Cardiac septum (tissue), 1 donor: ENCODE measurements around the gene DGKZ. TPM values are rescaled to one million over a fixed set of nuclear protein-coding genes. Genes with fewer than 3 reads are reported as not detected.

ENCODE experiments used
- DNase-seq: peaks from one replicate; pipeline ENCODE4 v3.0.0-alpha.2; 2020; ENCODE audit warnings: low spot score
- intact Hi-C: fragments of 100-400 bp; cut with DNase I; formaldehyde crosslinking; loops from one replicate; pipeline ENCODE4 v1.14.0; 2022
- total RNA-seq: library from RNA; stranded (reverse); fragmentation: NEBNext Ultra II Directional; extraction: Animal tissue kit (Norgen Biotek cat#: 25700); gene quantifications from one replicate; pipeline ENCODE4 v1.2.1, GENCODE V29; 2021
- donor health status: DM: no; HTN: no; CAD: no.

The DGKZ gene
- total RNA-seq, 1 donor from 2014 or later: 66.8 TPM

- intact Hi-C loops: no loop called here
- DNase-seq: no peak
These were observed 7.4 kb upstream of the DGKZ start for GRCh38 chr11:46339816-46340215.

- no peak for DNase-seq
- intact Hi-C loops: no loop called here
These were observed 5.8 kb upstream of the DGKZ start for GRCh38 chr11:46341454-46341853.

- no peak for DNase-seq
- intact Hi-C loops: no loop called here
These were observed 5.0 kb upstream of the DGKZ start for GRCh38 chr11:46342239-46342638.

- intact Hi-C loops: no loop called here
- DNase-seq: no peak
These were observed 3.7 kb upstream of the DGKZ start for GRCh38 chr11:46343520-46343919.

- intact Hi-C loops: no loop called here
- DNase-seq: peak; percentile 90
These were observed 2.1 kb upstream of the DGKZ start for GRCh38 chr11:46345131-46345597.

- DNase-seq: no peak
- intact Hi-C loops: no loop called here
These were observed 1.3 kb upstream of the DGKZ start for GRCh38 chr11:46345881-46346484.

DNA sequence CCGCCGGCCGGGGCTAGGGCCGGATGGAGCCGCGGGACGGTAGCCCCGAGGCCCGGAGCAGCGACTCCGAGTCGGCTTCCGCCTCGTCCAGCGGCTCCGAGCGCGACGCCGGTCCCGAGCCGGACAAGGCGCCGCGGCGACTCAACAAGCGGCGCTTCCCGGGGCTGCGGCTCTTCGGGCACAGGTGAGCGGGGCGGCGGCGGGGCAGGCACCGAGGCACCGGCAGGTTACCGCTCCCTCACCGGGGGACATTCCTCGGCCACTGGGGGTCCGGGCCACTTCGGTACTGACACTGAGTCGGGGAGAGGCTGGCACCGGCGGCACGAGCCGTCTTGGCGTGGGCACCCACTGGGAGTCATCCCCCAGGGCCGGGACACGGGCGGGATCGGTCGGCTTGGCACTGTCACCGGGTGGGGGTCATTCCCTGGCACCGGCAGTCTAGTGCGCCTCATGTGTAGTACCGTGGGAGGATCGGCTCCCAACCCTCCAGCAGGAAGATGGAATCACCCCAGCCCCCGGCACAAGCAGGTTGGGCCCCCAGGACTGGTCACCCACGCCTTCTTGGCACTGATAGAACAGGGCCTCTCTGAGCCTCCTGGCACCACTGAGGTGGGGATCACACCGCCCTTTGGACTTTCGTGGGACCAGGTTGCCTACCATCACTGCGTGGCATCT, 511 bp downstream of the DGKZ start:
- intact Hi-C loops: no loop called here
- DNase-seq: no peak

DNA sequence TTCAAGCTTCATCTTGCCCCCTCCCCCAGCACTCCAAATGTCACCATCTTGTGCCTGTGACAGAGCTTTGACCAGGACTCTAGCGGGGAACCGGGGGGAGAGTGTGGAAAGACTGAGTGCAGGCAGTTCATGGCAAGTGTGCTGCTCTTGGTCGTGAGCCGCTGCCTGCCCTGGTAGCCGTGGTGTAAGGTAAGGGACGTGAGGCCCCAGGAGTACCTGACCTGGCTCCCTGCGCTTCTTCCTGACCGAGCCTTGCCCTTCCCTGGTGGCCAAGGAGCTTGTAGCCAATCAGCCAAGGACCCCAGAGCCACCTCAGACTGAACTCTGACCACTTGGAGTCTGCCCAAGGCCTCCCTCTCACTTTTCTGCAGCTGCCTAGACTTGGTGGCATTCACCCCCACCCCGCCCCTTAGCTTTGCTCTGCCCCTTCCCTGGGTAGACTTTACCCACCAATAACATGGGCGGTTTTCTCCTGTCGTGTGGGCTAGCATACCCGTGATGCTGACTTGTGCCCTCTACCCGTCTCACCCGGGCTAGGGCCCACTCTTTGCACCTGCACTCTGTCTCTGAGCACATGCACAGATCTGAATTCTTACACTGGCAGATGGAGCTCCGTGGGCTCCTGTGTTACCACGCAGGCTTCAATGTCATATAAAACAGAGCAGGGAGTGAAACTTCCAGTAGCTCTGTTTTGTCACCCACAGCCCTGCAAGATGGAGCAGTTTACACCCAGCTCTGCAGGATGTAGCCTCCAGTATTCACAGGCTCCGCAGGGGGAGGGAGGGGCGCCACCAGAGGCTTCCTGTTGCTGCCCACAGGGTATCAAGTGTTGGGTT, 1.5 kb downstream of the DGKZ start:
- intact Hi-C loops: no loop called here
- no peak for DNase-seq

GRCh38 chr11:46350695-46351094, 3.4 kb downstream of the DGKZ start:
- intact Hi-C loops: no loop called here
- no peak for DNase-seq

DNA sequence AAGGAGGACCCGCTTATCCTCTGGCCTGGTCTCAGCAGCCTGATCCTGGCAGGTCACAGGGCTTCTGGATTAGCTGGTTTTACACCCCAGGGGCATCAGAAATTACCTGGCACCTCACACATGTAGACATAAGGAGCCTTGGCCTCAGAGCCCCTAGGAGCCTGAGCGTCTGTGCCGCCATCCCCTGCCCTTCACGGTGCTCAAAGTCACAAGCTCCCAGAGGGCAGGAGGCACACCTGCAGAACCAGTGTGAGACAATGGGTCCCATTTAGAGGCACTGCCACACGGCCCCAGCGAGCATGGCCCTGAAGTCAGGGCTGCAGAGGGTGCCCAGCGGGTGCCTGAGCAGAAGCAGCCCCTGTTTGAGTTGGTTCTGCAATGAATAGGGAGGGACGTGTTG, 3.9 kb downstream of the DGKZ start:
- intact Hi-C loops: no loop called here

GRCh38 chr11:46351606-46352005, 4.3 kb downstream of the DGKZ start:
- intact Hi-C loops: loop anchor here (1.0 kb wide), 1 partner anchor 17 kb away; no protein-coding TSS in a partner anchor
- no peak for DNase-seq

More for the DNA sequence above, 3.9 kb downstream of the DGKZ start:
- DNase-seq: no peak

GRCh38 chr11:46352063-46352841, 5.0 kb downstream of the DGKZ start:
- peak; percentile 86 for DNase-seq
- intact Hi-C loops: loop anchor here (1.0 kb wide), 1 partner anchor 16 kb away; no protein-coding TSS in a partner anchor

DNA sequence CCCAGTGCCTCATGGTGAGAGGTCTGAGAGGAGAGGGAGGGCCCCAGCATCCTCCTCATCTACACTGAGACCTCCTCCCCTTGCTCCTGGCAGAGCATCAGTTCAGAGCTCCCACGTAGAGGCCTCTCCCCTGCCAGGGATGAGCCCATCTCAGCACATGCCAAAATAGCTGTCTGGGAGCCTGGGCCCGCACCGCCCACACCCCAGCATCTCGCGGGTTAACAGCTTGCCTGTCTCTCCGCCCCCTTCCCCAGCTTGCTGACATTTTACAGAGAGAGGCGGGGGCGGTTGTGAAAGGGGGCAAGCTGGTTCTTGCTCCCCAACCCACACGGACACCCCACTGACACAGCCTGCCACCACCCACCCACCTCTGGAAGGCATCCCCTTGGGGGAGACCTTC, 6.4 kb downstream of the DGKZ start:
- intact Hi-C loops: no loop called here

DNA sequence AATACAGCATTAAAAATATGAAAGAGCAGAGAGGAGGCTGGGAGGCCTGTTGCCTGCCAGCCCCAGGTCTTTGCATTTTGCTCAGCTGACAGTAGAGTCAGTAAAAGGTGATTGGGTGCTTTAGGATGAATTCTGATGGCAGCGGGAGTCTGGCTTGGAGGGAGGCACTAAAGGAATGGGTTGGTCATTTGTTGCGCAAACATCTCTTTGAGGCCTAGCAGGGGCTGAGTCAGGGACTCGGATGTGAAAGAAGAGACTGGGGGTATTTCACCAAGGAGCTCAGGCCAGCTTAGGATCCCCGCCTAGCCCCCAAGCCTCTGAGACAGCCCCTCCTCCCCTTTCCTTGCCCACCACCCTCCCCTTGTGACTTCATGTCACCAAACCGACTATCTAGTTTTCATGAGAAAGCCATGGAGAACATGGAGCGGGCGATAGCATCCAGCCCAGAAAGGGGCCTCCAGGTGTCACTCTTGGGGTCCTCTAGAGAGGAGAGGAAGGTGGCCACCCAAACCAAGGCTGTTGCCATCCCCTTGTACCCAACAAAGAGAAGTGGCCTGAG, 9.7 kb downstream of the DGKZ start:
- intact Hi-C loops: no loop called here
- no peak for DNase-seq

More for the DNA sequence above, 6.4 kb downstream of the DGKZ start:
- DNase-seq: no peak

GRCh38 chr11:46357483-46357936, 10.2 kb downstream of the DGKZ start:
- no peak for DNase-seq
- intact Hi-C loops: no loop called here

GRCh38 chr11:46359953-46360352, 12.7 kb downstream of the DGKZ start:
- no peak for DNase-seq
- intact Hi-C loops: no loop called here

DNA sequence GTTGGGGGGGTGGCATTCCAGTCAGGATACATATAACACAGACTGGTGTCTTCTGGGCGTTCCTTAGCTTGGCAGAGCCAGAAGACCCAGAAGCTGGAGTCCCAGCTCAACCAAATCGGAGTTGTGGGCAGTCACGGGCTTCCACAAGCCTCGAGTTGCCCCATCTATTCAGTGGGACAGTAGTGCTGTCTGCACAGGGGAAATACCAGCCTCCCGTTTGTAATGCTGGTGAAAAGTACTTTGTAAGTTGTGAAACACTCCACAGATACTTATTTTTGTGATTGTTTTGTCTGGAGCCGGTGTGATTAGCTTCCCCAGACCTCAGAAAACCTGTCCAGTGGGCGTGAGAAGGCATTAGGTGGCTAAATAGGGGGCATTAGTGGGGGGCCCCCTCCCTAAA, 13.6 kb downstream of the DGKZ start:
- no peak for DNase-seq
- intact Hi-C loops: no loop called here

DNA sequence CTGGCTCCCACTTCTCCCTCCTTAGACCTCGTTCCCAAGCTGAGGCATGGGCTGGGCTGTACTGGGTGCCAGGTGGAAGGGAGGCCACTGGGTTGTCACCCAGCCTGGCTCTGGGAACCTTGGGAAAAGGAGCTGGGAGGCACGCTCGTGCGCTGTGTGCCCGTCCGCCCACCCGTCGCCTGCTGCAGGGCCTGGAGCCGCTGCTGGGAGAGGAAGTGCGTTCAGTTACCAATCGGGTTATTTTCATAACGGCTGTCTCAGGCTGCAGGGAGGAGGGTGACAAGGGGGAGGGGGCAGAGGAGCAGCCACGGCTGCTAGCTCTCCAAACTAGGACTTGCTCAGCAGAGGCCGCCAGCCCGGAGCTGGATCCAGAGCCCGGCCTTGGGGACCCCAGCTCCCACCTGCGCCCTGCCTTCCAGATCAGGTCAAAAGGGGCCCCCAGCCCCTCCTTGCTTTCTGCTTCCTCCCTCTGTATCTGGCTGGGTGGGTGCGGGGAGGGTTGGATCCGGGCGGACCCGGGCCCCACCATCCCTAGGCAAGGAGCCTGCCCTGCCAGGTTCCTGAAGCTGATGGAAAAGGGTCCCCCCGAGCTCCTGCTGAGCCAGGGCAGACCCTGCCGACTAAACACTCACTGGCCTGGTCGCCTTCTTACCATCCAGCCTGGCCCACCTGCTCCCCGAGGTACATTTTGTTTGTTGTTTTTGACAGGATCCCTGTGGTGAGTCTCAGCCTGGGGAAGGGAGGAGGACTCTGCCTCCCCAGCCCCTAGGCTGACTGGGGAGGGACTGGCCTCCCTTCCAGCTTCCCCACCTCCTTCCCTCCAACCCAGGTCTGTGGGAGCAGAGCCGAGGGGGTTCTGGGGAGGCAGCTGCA, 14.3 kb downstream of the DGKZ start:
- DNase-seq: peak; percentile 90
- intact Hi-C loops: no loop called here
